GM19395 (cell line): ENCODE data around the gene OR2A7.
"Not testable (repeated sequence)": the region's sequence is repeated elsewhere in the genome, so short reads cannot be mapped to it uniquely, and the experiment has no call there.

Experiments
- ATAC-seq: cut with Tn5 transposase; IDR thresholded peaks from one replicate; pipeline ENCODE4 v1.9.1; 2021; ENCODE audit warnings: mild to moderate bottlenecking, moderate library complexity; ENCODE audit not compliant: unreplicated experiment

The OR2A7 gene

GRCh38 chr7:144255471-144255897 lies 9.1 kb downstream of the OR2A7 start:
- ATAC-seq = no peak

GRCh38 chr7:144252307-144252706 lies 12.3 kb downstream of the OR2A7 start:
- ATAC-seq = not testable (repeated sequence)

GRCh38 chr7:144247674-144248330 lies 16.8 kb downstream of the OR2A7 start:
- ATAC-seq = not testable (repeated sequence)

GRCh38 chr7:144246967-144247366 lies 17.6 kb downstream of the OR2A7 start:
- ATAC-seq = not testable (repeated sequence)

GRCh38 chr7:144245372-144245771 lies 19.2 kb downstream of the OR2A7 start:
- ATAC-seq = not testable (repeated sequence)

GRCh38 chr7:144239365-144239764 lies 25.2 kb downstream of the OR2A7 start, which contains the start of gene OR2A42:
TSS of gene OR2A42 (minus strand) at chr7:144239605. CDS start at chr7:144232843, 6,762 bp downstream.
- ATAC-seq = not testable (repeated sequence)

- not testable (repeated sequence) for ATAC-seq
Measured at GRCh38 chr7:144238530-144239082, 26.0 kb downstream of the OR2A7 start.

- ATAC-seq = not testable (repeated sequence)
Measured at GRCh38 chr7:144233039-144233438, 31.6 kb downstream of the OR2A7 start.

GRCh38 chr7:144231027-144231426 lies 33.6 kb downstream of the OR2A7 start:
- ATAC-seq = not testable (repeated sequence)

- not testable (repeated sequence) for ATAC-seq
Measured at GRCh38 chr7:144228810-144229209, 35.8 kb downstream of the OR2A7 start.

GRCh38 chr7:144226866-144227265 lies 37.7 kb downstream of the OR2A7 start:
- ATAC-seq = not testable (repeated sequence)

GRCh38 chr7:144223675-144224074 lies 40.9 kb downstream of the OR2A7 start:
- ATAC-seq = not testable (repeated sequence)

- not testable (repeated sequence) for ATAC-seq
Measured at GRCh38 chr7:144220531-144220930, 44.1 kb downstream of the OR2A7 start.

- peak; percentile 43 for ATAC-seq
Measured at GRCh38 chr7:144219149-144219548, 45.4 kb downstream of the OR2A7 start.

GRCh38 chr7:144218581-144218980 lies 46.0 kb downstream of the OR2A7 start:
- ATAC-seq = not testable (repeated sequence)

GRCh38 chr7:144217200-144217599 lies 47.4 kb downstream of the OR2A7 start:
- not testable (repeated sequence) for ATAC-seq
